ENCODE measurements around the gene UNC13C. TPM values are rescaled to one million over a fixed set of nuclear protein-coding genes. Genes with fewer than 3 reads are reported as not detected.

The UNC13C gene
- polyA plus RNA-seq, 1 of the 3 experiments (the other 2 are of a cell fraction) = not detected

DNA sequence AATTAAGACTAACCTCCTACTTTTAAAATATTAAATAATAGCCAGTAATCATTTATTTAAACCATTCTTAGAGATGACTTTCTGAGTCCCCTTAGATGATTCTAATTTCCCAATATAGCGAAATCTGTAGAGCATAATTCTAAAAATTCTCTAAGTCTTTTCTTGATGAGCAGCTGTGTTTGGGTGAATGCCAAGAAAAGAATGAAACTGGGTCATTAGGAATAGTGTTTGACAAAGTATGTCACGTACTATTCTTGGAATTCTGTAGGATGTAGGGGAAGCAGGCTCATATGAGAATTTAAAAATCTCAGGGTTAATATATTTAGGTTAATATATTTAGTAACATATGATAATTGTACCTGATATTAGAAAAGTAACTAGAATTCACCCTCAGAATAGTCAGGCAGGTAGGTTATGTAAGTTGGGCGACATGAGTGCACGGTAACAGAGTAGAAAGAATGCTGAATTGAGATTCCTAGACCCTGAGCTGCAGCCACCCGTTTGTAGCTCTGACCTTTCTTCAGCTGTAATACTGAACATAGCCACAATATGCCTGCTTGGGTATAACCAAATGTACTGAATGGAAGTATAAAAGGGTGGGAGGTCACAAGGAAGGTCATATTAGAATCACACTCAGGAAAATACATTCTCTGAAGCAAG is 524.3 kb downstream of the UNC13C start (continued):
- TF ChIP-seq RFX5 (IDR thresholded peaks at IDR 0.05; ENCODE audit: low read length) (no peak), ELF1 (IDR thresholded peaks at IDR 0.05) (no peak), GATA2 (CRISPR knock-in tag; IDR thresholded peaks at IDR 0.05) (no peak), EZH2phosphoT487 (IDR thresholded peaks at IDR 0.05; ENCODE audit: borderline replicate concordance, low read depth) (no peak), FOSL2 (IDR thresholded peaks at IDR 0.05; ENCODE audit: borderline replicate concordance, low read depth) (no peak), CHD2 (IDR thresholded peaks at IDR 0.05; ENCODE audit: low read length, partially characterized antibody) (no peak), RXRA (IDR thresholded peaks at IDR 0.05; ENCODE audit: borderline replicate concordance, low read depth) (no peak), TAF1 (IDR thresholded peaks at IDR 0.05; ENCODE audit: borderline replicate concordance, low read depth, low read length) (no peak), SIN3A (IDR thresholded peaks at IDR 0.05; ENCODE audit: borderline replicate concordance, low read depth, low read length) (no peak), MEF2A (IDR thresholded peaks at IDR 0.05; ENCODE audit: borderline replicate concordance, low read depth) (no peak)
- TF ChIP-seq, protein P1, sequence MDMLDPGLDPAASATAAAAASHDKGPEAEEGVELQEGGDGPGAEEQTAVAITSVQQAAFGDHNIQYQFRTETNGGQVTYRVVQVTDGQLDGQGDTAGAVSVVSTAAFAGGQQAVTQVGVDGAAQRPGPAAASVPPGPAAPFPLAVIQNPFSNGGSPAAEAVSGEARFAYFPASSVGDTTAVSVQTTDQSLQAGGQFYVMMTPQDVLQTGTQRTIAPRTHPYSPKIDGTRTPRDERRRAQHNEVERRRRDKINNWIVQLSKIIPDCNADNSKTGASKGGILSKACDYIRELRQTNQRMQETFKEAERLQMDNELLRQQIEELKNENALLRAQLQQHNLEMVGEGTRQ (IDR thresholded peaks at IDR 0.05; ENCODE audit: borderline replicate concordance, low read depth, low read length) = no peak
- TF ChIP-seq, protein P2, sequence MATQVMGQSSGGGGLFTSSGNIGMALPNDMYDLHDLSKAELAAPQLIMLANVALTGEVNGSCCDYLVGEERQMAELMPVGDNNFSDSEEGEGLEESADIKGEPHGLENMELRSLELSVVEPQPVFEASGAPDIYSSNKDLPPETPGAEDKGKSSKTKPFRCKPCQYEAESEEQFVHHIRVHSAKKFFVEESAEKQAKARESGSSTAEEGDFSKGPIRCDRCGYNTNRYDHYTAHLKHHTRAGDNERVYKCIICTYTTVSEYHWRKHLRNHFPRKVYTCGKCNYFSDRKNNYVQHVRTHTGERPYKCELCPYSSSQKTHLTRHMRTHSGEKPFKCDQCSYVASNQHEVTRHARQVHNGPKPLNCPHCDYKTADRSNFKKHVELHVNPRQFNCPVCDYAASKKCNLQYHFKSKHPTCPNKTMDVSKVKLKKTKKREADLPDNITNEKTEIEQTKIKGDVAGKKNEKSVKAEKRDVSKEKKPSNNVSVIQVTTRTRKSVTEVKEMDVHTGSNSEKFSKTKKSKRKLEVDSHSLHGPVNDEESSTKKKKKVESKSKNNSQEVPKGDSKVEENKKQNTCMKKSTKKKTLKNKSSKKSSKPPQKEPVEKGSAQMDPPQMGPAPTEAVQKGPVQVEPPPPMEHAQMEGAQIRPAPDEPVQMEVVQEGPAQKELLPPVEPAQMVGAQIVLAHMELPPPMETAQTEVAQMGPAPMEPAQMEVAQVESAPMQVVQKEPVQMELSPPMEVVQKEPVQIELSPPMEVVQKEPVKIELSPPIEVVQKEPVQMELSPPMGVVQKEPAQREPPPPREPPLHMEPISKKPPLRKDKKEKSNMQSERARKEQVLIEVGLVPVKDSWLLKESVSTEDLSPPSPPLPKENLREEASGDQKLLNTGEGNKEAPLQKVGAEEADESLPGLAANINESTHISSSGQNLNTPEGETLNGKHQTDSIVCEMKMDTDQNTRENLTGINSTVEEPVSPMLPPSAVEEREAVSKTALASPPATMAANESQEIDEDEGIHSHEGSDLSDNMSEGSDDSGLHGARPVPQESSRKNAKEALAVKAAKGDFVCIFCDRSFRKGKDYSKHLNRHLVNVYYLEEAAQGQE (IDR thresholded peaks at IDR 0.05; ENCODE audit: low read depth, low read length) = no peak

DNA sequence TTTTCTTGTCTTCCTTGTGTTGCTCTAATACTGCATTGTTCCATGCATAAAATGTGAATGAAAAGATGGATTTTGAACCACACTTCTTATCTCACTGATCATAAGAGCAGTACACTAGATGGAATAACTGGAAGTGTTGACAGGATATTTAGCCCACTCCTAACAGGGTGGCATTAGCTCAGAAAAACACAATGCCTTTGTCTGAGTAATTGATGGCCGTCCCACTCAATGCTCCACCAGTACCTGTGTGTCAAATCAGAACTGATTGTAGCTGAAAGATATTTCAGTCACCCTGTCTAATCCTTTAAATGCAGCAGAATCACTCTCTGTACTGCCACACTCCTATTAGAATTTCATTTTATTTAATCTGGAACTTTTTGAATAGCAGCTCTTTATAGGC is 526.5 kb downstream of the UNC13C start:
- no peak for DNase-seq
- Histone ChIP-seq H3K9me2 (no peaks in the 10 kb centered on the region), H3K9ac (no peak overlapping the region), H3K4me3 (ENCODE audit: low read depth in 2 of 2, low read length in 1 of 2) (no peak overlapping the region), H2AFZ (ENCODE audit: low read depth) (no peak overlapping the region), H3K9me3 (no peaks in the 10 kb centered on the region), H3K36me3 (replicated peaks in 1 of 2; ENCODE audit: control insufficient read depth in 1 of 2, insufficient read depth in 2 of 2, low read length in 1 of 2) (no peaks in the 10 kb centered on the region), H4K20me1 (ENCODE audit: insufficient read depth) (no peaks in the 10 kb centered on the region), H3K27ac (ENCODE audit: low read depth in 2 of 2, low read length in 1 of 2) (no peak overlapping the region), H3K4me2 (no peak overlapping the region), H3F3A (replicated peaks; ENCODE audit: insufficient read depth) (no peaks in the 10 kb centered on the region), H3K4me1 (ENCODE audit: control insufficient read depth in 1 of 2, insufficient read depth in 2 of 2, low read depth in 1 of 2, low read length in 1 of 2) (no peaks in the 10 kb centered on the region), H3K79me2 (ENCODE audit: insufficient read depth) (no peaks in the 10 kb centered on the region), H3K27me3 (ENCODE audit: insufficient read depth) (no peaks in the 10 kb centered on the region)
- ChIA-PET CTCF (no interaction called here), POLR2A (no interaction called here)
- TF ChIP-seq, protein P3, sequence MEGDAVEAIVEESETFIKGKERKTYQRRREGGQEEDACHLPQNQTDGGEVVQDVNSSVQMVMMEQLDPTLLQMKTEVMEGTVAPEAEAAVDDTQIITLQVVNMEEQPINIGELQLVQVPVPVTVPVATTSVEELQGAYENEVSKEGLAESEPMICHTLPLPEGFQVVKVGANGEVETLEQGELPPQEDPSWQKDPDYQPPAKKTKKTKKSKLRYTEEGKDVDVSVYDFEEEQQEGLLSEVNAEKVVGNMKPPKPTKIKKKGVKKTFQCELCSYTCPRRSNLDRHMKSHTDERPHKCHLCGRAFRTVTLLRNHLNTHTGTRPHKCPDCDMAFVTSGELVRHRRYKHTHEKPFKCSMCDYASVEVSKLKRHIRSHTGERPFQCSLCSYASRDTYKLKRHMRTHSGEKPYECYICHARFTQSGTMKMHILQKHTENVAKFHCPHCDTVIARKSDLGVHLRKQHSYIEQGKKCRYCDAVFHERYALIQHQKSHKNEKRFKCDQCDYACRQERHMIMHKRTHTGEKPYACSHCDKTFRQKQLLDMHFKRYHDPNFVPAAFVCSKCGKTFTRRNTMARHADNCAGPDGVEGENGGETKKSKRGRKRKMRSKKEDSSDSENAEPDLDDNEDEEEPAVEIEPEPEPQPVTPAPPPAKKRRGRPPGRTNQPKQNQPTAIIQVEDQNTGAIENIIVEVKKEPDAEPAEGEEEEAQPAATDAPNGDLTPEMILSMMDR (IDR thresholded peaks at IDR 0.05) = no peak
- TF ChIP-seq POLR2AphosphoS5 (IDR thresholded peaks at IDR 0.05; ENCODE audit: low read depth, low read length) (no peak), NRF1 (IDR thresholded peaks at IDR 0.05; ENCODE audit: low read depth, low read length) (no peak), RFX5 (IDR thresholded peaks at IDR 0.05; ENCODE audit: low read length) (no peak), MEF2A (IDR thresholded peaks at IDR 0.05; ENCODE audit: borderline replicate concordance, low read depth) (no peak), TAF1 (IDR thresholded peaks at IDR 0.05; ENCODE audit: borderline replicate concordance, low read depth, low read length) (no peak), SMC3 (IDR thresholded peaks at IDR 0.05; ENCODE audit: low read depth, low read length) (no peak), FOSL2 (IDR thresholded peaks at IDR 0.05; ENCODE audit: borderline replicate concordance, low read depth) (no peak), EP300 (IDR thresholded peaks at IDR 0.05; ENCODE audit: borderline replicate concordance in 1 of 2, low read depth in 1 of 2, low read length in 1 of 2) (no peak)
- TF ChIP-seq, protein P4, sequence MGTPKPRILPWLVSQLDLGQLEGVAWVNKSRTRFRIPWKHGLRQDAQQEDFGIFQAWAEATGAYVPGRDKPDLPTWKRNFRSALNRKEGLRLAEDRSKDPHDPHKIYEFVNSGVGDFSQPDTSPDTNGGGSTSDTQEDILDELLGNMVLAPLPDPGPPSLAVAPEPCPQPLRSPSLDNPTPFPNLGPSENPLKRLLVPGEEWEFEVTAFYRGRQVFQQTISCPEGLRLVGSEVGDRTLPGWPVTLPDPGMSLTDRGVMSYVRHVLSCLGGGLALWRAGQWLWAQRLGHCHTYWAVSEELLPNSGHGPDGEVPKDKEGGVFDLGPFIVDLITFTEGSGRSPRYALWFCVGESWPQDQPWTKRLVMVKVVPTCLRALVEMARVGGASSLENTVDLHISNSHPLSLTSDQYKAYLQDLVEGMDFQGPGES (IDR thresholded peaks at IDR 0.05; ENCODE audit: low read depth, low read length) = no peak
- TF ChIP-seq, protein P5, sequence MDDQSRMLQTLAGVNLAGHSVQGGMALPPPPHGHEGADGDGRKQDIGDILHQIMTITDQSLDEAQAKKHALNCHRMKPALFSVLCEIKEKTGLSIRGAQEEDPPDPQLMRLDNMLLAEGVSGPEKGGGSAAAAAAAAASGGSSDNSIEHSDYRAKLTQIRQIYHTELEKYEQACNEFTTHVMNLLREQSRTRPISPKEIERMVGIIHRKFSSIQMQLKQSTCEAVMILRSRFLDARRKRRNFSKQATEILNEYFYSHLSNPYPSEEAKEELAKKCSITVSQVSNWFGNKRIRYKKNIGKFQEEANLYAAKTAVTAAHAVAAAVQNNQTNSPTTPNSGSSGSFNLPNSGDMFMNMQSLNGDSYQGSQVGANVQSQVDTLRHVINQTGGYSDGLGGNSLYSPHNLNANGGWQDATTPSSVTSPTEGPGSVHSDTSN (IDR thresholded peaks at IDR 0.05) = no peak
- 6% methylated on average over 1 of the region's 1 CpG for WGBS (ENCODE audit: low lambda C conversion rate)
